Stimulated activated naive B cell treated with anti-CD40 and anti-IgM and Interleukin-4, amounts not matched to agents 10 μg/mL and 1 μg/mL and 100 μg/mL, for 72 hours (primary cell): ENCODE measurements around the gene FRMD4B.

Source experiments
- ATAC-seq, 2 donors: fragments of 150-1000 bp; cut with Tn5 transposase; replicated peaks; 2 replicates each; pipeline ENCODE4 v1.10.0; 2021; ENCODE audit warnings: moderate library complexity in 1 of 2
- DNase-seq: peaks from one replicate; pipeline ENCODE4 v3.0.0; 2021
- H3K27ac Mint-ChIP-seq: one replicate; pipeline ENCODE4 v1.8.0; 2022; ENCODE audit warnings: mild to moderate bottlenecking, mixed read lengths
- H3K27me3 Mint-ChIP-seq, 2 donors: one replicate each; pipeline ENCODE4 v1.8.0; 2022; ENCODE audit warnings: mixed read lengths in 2 of 2
- H3K36me3 Mint-ChIP-seq, 2 donors: one replicate each; pipeline ENCODE4 v1.8.0; 2022; ENCODE audit warnings: mixed read lengths in 2 of 2, mild to moderate bottlenecking in 1 of 2
- H3K4me1 Mint-ChIP-seq, 2 donors: one replicate each; pipeline ENCODE4 v1.8.0; 2022; ENCODE audit warnings: mixed read lengths in 2 of 2, mild to moderate bottlenecking in 1 of 2
- H3K4me3 Mint-ChIP-seq, 2 donors: one replicate each; pipeline ENCODE4 v1.8.0; 2022; ENCODE audit warnings: mild to moderate bottlenecking in 2 of 2, mixed read lengths in 2 of 2, moderate library complexity in 1 of 2
- H3K9me3 Mint-ChIP-seq, 2 donors: one replicate each; pipeline ENCODE4 v1.8.0; 2022; ENCODE audit warnings: mixed read lengths in 2 of 2, mild to moderate bottlenecking in 1 of 2

FRMD4B gene

DNA sequence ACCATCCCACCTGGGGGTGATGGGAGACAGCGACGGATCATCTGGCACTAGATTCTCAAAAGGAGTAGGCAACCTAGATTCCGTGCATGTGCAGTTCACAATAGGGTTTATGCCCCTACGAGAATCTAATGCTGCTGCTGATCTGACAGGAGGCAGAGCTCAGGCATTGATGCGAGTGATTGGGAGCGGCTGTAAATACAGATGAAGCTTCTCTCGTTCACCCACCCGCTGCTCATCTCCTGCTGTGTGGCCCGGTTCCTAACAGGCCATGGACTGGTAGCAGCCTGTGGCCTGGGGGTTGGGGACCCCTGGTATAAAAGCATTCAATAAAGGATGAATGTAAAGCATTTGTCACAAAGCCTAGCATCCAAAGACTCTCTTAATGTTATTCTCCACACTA is 126.8 kb downstream of the FRMD4B start:
- no peak overlapping the region for H3K27ac Mint-ChIP-seq
- no peaks in the 10 kb centered on the region for H3K27me3 Mint-ChIP-seq
- no peak overlapping the region for H3K4me3 Mint-ChIP-seq
- H3K36me3 Mint-ChIP-seq, result no peaks in the 10 kb centered on the region
- ATAC-seq (no peak), DNase-seq (no peak)
- H3K4me1 Mint-ChIP-seq, result no peaks in the 10 kb centered on the region
- H3K9me3 Mint-ChIP-seq, result peaks cover 0 to 4% of the 10 kb centered on the region in 2 donors

DNA sequence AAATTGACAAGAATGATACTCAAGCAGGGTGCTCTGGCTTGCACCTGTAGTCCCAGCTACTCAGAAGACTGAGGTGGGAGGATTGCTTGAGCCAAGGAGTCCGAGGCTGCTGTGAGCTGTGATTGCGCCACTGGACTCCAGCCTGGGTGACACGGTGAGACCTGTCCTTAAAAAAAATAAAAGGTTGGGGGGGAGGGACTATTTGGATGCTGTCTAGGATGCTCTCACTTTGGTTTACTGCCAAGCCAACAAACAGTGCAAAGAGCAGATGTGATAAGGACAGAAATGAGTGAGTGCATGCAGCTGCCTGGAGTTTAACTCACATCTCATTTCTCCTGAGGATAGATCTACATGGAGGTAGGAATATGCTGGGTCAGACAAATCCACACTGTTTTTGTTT is 130.0 kb downstream of the FRMD4B start:
- Mint-ChIP-seq H3K27me3 (no peaks in the 10 kb centered on the region), H3K4me1 (peaks cover 0 to 2% of the 10 kb centered on the region in 2 donors), H3K36me3 (no peaks in the 10 kb centered on the region), H3K9me3 (peaks cover 0 to 4% of the 10 kb centered on the region in 2 donors), H3K27ac (no peak overlapping the region), H3K4me3 (no peak overlapping the region)
- no peak for ATAC-seq
- DNase-seq, result no peak

DNA sequence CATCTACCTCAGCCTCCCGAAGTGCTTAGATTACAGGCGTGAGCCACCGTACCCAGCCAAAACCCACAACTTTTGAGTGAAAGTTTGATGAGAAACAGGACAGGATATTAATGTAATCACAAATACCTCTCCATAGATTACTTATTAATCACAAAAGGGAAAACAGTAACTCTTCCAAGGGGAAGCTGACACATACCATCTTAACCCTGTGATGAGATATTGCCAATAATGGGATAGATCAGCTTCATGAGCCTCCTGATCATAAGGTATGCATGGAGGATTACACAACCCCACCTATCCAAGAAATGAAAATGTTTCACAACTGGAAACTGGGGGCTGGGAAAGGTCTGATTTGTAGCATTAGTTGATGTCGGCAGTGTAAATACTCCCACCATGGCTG is 131.5 kb downstream of the FRMD4B start:
- Mint-ChIP-seq H3K27ac (no peak overlapping the region), H3K9me3 (no peaks in the 10 kb centered on the region), H3K36me3 (no peaks in the 10 kb centered on the region), H3K4me1 (peaks cover 0 to 2% of the 10 kb centered on the region in 2 donors), H3K27me3 (no peaks in the 10 kb centered on the region), H3K4me3 (no peak overlapping the region)
- ATAC-seq (no peak), DNase-seq (no peak)

DNA sequence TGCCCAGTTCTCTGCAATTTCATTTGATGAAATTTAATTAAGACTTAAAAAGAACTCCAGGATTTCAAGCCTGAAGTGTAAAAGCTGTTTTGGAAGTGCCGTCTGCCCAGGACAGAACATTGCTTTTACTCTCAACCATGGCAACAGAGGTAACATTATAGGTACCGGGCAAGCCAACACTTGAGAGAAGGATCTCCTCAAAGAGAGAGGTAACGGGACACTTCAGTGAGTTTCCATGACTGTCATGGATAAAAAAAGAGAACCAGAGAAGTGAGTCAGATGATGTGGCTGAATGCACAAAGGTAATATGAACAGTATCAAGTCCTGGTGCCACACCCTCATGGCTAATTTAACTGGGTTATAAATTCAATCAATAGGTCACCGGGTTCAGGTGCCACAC is 133.3 kb downstream of the FRMD4B start:
- peak; percentile 62 to 72 for ATAC-seq
- DNase-seq, result no peak
- no peak overlapping the region for H3K4me3 Mint-ChIP-seq
- no peaks in the 10 kb centered on the region for H3K9me3 Mint-ChIP-seq
- H3K27ac Mint-ChIP-seq, result no peak overlapping the region
- H3K27me3 Mint-ChIP-seq, result no peaks in the 10 kb centered on the region
- peaks cover 0 to 2% of the 10 kb centered on the region in 2 donors for H3K4me1 Mint-ChIP-seq
- no peaks in the 10 kb centered on the region for H3K36me3 Mint-ChIP-seq

DNA sequence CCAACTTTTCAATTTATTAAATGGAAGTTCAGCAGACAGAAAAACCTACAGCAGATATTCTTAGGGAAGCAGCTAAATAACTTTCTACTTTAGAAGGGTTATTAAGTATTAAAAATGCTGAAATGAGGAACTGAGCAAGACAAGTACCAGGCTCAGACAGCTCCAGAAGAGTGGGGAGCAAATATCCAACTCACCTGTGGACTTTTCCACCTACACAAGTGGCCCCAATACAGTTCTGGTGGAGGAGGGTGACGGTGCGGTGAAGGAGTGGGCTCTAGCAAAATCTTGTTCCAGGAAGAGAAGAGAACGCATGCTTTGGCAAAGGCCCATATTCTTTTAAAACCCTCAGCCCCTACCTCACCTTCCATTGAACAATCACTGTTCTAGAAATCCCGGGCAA is 133.7 kb downstream of the FRMD4B start:
- no peak for ATAC-seq
- Mint-ChIP-seq H3K4me1 (peaks cover 0 to 2% of the 10 kb centered on the region in 2 donors), H3K9me3 (no peaks in the 10 kb centered on the region), H3K36me3 (no peaks in the 10 kb centered on the region), H3K27ac (no peak overlapping the region), H3K4me3 (no peak overlapping the region), H3K27me3 (no peaks in the 10 kb centered on the region)
- no peak for DNase-seq

DNA sequence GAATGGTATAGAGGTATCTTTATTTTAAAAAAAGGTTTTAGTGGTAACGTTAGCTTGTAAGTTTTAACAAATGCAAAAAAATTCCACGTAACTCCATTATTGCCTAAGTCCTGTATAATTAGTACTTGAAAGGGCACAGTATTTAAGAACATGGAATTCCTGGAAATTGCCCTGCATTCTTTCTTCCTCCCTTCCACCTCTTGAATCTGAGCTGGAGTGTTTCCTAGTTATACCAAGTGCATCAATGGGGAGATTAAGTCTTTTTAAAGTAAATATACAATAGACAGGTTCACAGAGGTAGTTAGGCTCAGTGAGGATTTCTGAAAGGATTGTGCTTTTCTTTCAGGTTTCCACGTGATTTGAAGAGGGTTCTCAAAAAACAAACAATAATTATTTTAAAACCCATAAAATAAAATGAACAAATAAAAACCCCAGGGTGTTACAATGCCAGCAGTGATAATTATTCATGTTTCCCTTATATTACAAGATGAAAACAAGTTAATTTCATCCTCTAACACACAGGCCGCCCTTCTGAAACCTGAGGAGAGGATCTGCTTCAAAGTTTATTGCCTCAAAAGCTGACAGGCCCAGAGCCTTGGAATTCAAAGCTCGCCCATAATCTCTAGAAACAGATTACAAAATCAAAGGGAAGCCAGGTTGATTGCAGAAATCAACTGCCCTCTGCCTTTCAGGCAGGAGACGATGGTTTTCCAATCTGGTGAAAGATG is 134.6 kb downstream of the FRMD4B start:
- H3K9me3 Mint-ChIP-seq, result no peaks in the 10 kb centered on the region
- no peak overlapping the region for H3K27ac Mint-ChIP-seq
- H3K4me3 Mint-ChIP-seq, result no peak overlapping the region
- H3K27me3 Mint-ChIP-seq, result no peaks in the 10 kb centered on the region
- no peaks in the 10 kb centered on the region for H3K36me3 Mint-ChIP-seq
- ATAC-seq (no peak), DNase-seq (no peak)
- H3K4me1 Mint-ChIP-seq, result peaks cover 0 to 2% of the 10 kb centered on the region in 2 donors

DNA sequence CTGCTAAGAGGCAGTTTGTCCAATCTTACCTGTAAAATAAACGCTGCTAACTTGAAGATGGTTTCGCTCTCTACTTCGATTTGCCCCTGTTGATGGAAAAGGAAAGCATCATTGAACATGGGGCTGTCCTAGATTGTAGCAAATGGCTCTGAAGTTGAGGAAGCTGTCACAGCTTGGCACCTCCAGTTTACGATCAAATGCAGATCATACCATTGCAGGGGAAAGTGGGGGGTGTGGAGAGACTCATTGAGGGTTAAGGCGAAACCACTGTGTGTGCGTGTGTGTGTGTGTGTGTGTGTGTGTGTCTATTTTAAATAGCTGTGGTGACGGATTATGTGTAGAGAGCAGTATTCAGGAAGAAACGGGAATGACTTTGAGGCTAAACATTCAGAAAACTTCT is 135.9 kb downstream of the FRMD4B start:
- Mint-ChIP-seq H3K27me3 (no peaks in the 10 kb centered on the region), H3K4me3 (no peak overlapping the region), H3K4me1 (peaks cover 0 to 2% of the 10 kb centered on the region in 2 donors), H3K27ac (no peak overlapping the region), H3K9me3 (no peaks in the 10 kb centered on the region), H3K36me3 (no peaks in the 10 kb centered on the region)
- DNase-seq (no peak), ATAC-seq (no peak)

DNA sequence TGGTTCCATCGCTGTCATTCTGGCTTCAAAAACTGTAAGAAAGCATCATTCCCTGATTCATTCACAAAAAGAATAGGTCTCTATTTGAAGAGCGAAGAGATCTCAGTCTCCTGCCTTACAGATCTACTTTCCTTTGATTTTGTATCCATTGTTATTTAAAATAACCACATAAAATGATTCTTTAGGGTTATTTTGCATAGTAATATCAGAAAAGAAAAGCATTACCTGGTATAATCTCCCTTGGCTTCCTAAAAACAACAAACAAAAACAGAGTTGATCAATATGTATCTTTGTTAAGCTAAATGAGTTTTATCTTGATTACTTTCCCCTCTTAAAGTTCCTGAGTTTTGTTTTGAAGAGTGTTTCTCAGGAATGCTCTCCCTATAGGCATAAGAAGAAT is 136.9 kb downstream of the FRMD4B start:
- Mint-ChIP-seq H3K36me3 (no peaks in the 10 kb centered on the region), H3K4me3 (no peak overlapping the region), H3K27ac (no peak overlapping the region), H3K27me3 (no peaks in the 10 kb centered on the region), H3K9me3 (no peaks in the 10 kb centered on the region), H3K4me1 (peaks cover 0 to 2% of the 10 kb centered on the region in 2 donors)
- DNase-seq, result no peak
- ATAC-seq, result no peak

DNA sequence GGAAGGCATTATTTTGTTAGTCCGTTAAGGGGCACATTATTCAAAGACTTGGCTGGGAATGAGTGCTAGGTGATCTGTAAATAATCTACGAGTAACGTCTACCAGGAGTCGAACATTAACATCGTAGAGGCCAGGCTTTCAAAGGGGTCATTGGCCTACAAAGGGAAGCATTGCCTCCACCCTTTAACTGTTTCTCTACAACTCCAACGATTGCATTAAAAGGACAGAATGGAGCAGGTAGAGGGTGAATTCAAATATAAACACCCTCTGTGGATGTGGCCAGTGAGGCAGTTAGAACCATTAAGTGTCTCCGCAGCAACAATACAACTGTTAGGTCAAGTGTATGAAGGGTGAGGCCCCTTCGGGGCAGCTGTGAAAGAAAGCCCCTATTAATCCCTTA is 137.5 kb downstream of the FRMD4B start:
- H3K4me1 Mint-ChIP-seq, result peaks cover 0 to 2% of the 10 kb centered on the region in 2 donors
- H3K36me3 Mint-ChIP-seq, result no peaks in the 10 kb centered on the region
- H3K27me3 Mint-ChIP-seq, result no peaks in the 10 kb centered on the region
- no peaks in the 10 kb centered on the region for H3K9me3 Mint-ChIP-seq
- H3K4me3 Mint-ChIP-seq, result no peak overlapping the region
- no peak for DNase-seq
- H3K27ac Mint-ChIP-seq, result no peak overlapping the region
- ATAC-seq, result no peak

DNA sequence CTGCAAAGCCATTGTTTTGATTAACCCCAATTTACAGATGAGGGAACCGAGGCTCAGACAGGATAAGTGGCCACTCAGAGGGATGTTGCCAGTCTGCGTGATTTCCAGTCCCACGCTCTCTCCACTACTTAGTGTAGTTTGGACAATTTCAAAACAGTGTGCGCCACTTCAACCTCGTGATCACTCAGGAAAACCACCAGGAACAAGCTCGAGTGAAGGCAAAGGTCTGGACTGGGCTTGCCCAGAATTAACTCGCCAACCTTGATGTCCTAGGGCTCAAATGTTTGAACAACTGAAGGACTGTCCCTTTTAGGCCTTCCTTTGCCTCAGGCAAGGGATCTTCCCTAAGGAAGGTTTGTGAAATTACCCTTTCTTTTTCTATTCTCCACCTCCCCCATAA is 139.3 kb downstream of the FRMD4B start:
- Mint-ChIP-seq H3K36me3 (no peaks in the 10 kb centered on the region), H3K27ac (no peak overlapping the region), H3K9me3 (no peaks in the 10 kb centered on the region), H3K4me3 (no peak overlapping the region), H3K27me3 (no peaks in the 10 kb centered on the region), H3K4me1 (peaks cover 0 to 5% of the 10 kb centered on the region in 2 donors)
- no peak for DNase-seq
- ATAC-seq, result no peak

DNA sequence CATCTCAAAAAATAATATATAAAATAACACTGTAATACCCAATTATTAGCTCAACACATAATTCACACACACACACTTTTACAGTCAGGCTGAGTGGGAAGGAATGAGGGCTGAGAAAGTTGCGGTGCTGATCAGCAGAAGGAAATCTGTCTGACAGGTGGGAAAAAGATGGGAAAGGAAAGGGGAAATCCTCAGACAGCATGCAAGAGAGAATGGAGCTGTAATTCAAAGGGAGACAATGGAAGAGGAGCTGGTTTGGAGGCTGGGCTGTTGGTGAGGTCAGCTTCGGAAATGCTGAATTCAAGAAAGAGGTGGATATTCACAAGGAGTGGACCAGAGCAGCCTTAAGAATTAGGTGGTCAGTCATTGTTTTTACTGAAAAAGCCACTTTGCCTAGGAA is 141.8 kb downstream of the FRMD4B start:
- ATAC-seq (no peak), DNase-seq (no peak)
- Mint-ChIP-seq H3K36me3 (no peaks in the 10 kb centered on the region), H3K27me3 (no peaks in the 10 kb centered on the region), H3K9me3 (no peaks in the 10 kb centered on the region), H3K4me1 (peaks cover 2 to 5% of the 10 kb centered on the region in 2 donors), H3K4me3 (no peak overlapping the region), H3K27ac (no peak overlapping the region)

DNA sequence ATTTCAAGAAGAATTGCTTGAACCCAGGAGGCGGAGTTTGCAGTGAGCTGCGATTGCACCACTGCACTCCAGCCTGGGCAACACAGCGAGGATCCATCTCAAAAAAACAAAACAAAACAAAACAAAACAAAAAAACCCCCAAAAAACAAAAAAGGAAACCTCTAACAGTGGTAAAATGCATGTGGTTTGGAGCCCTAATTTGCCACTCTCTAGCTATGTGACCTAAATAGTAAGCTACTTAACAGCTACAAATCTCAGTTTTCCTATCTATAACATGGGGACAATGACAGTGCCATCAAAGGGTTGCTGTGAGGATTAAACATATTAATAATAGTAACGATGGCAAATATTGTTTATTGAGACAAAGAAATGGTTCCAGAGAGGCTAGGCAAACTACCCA is 144.1 kb downstream of the FRMD4B start:
- no peaks in the 10 kb centered on the region for H3K36me3 Mint-ChIP-seq
- H3K27ac Mint-ChIP-seq, result no peak overlapping the region
- peaks cover 4 to 10% of the 10 kb centered on the region in 2 donors for H3K4me1 Mint-ChIP-seq
- H3K9me3 Mint-ChIP-seq, result no peaks in the 10 kb centered on the region
- DNase-seq (no peak), ATAC-seq (no peak)
- H3K27me3 Mint-ChIP-seq, result no peaks in the 10 kb centered on the region
- no peak overlapping the region for H3K4me3 Mint-ChIP-seq

DNA sequence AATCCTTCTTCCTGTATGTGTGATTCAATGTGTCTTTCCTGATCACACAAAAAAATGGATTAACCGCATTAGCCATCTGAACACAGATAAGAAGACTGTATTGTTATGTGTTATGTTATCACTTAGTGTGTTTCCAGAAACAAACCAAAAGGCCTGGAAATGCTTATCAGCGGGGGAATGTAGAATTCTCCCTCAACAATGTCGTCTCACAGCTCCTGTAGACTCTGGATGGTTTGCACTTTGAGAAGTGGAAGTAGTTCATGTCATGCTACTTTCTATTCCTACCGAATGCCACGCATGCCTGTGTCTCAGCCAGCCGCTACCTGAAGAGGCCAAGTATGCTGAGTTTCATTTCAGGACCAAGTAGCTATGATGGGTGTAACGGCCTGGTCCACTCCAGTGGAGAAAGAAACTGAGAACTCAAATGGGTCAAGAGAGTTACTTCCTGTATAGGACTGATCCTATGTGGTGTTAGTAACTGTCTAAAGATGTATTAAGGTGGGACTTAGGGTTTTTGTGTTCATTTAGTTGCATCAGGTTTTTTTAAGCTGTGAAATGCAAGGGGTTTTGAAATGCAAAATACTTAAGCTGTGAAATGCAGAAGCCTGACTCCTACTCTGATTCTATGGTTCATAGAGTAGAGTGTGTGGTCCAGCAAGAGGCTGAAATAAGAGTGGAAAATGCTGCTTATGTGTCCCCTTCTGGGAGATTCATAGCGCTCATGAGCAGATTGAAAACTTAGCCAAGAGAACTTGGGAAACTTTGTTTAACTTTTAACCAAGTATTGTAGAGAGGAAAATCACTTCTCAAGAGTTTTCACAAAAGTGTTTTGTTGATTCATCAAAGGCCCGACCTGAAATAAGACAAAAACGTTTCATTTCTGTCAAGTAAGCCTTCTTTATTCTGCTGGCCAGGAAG is 145.0 kb downstream of the FRMD4B start:
- DNase-seq (no peak), ATAC-seq (no peak)
- H3K36me3 Mint-ChIP-seq, result no peaks in the 10 kb centered on the region
- no peak overlapping the region for H3K27ac Mint-ChIP-seq
- H3K4me3 Mint-ChIP-seq, result no peak overlapping the region
- H3K4me1 Mint-ChIP-seq, result peaks cover 5 to 12% of the 10 kb centered on the region in 2 donors
- no peaks in the 10 kb centered on the region for H3K27me3 Mint-ChIP-seq
- H3K9me3 Mint-ChIP-seq, result no peaks in the 10 kb centered on the region

DNA sequence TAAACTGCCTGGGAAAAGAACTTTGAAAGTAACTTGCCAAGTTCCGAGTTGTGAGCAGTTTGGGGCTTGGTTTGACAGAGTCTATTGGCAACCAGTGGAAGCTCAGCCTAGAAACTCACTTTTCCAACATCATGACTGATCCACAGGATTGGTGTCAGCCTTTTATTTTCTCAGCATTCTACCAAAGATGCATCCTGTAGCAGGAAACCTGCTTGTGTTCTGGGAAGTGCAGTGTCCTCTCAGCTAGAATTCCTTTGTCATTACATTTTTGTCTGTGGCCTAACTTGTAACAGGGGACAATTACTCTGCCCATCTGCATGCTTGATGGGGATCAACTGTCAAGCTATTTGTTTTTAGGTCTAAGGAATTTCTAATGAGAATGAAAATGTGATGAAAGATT is 146.8 kb downstream of the FRMD4B start:
- no peak for ATAC-seq
- Mint-ChIP-seq H3K27ac (no peak overlapping the region), H3K9me3 (no peaks in the 10 kb centered on the region), H3K27me3 (no peaks in the 10 kb centered on the region), H3K4me1 (peaks cover 5 to 12% of the 10 kb centered on the region in 2 donors), H3K4me3 (no peak overlapping the region), H3K36me3 (no peaks in the 10 kb centered on the region)
- no peak for DNase-seq
